NOMO-1 treated with DMSO at 0.1 percent for 48 hours (cell line): ENCODE measurements around the gene SCUBE1.

ENCODE experiments used
- DNase-seq: peaks from one replicate; lab custom pipeline; 2025; ENCODE audit not compliant: unreplicated experiment; lab: John Stamatoyannopoulos, UW

Gene SCUBE1

GRCh38 chr22:43263645-43264514 lies 79.3 kb downstream of the SCUBE1 start:
- peak; percentile 91 for DNase-seq

DNA sequence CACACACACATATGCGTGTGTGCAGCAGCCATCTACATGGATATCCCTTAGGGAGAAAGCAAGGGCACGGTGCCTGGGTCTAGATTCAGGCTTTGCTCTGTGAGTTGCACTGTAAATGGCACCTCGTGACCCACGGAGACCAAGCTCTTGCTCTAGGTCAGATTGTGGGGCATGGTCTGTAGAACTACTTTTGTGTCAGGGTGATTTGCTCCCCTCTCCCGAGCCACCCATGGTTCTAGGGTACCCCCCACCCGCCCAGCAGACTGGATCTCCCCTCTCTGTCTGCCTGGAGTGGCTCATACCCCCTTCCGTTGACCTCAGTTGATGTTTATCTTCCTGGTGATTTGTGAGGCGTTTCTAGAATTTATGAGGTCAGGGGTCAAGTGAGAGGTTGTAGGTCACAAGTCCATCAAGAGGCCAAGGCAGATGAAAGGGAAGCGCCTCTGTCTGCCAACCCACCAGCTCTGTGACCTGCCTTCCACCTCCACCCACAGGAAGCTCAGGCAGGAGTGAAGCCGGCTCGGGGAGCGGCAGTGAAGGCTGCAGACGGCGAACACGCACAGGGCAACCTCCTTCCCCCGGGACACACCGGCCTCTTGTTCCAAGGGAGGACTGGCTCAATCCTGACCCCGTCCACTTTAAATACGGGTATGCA lies 80.1 kb downstream of the SCUBE1 start:
- peak; percentile 63 for DNase-seq

- DNase-seq = no peak
These were observed 82.6 kb downstream of the SCUBE1 start for GRCh38 chr22:43260331-43261231.

GRCh38 chr22:43257961-43258360 lies 85.2 kb downstream of the SCUBE1 start:
- DNase-seq = no peak

GRCh38 chr22:43257549-43257948 lies 85.6 kb downstream of the SCUBE1 start:
- no peak for DNase-seq

- DNase-seq = no peak
These were observed 86.1 kb downstream of the SCUBE1 start for GRCh38 chr22:43256976-43257545.

DNA sequence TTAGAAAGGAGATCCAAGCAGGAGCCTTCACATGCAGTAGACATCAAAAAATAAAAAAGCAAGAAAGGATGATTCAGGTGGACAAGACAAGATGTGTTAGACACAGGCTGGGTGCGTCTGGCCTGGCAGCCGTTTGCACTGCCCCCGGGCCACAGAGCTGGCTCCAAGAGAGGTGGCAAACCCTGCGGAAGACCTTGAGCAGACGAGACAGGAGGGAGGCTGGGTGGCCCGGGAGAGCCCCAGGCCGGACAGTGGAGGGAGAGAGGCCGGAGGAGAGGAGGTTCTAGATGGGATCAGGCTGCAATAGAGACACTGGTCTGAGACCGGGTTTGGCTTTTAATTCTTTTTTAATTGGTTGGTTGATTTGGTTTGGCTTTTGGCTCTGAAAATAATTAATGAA lies 86.6 kb downstream of the SCUBE1 start:
- no peak for DNase-seq

DNA sequence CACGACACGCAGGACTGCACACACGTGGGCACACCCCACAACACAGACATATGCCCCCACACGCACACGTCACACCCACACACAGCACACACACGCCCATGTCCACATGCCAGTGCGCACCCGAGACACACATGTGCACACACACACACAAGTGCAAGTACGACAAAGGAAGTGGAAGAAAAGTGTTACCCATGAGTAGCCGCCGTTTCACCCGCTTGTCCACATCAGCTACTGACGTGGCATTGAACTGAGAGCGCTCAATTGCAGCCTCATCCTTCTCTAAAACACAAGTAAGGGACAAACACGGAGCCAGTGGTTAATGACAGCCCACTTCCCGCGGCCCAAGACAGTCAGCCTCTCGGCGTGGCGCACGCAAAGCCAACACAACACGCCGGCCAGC lies 87.9 kb downstream of the SCUBE1 start:
- no peak for DNase-seq

DNA sequence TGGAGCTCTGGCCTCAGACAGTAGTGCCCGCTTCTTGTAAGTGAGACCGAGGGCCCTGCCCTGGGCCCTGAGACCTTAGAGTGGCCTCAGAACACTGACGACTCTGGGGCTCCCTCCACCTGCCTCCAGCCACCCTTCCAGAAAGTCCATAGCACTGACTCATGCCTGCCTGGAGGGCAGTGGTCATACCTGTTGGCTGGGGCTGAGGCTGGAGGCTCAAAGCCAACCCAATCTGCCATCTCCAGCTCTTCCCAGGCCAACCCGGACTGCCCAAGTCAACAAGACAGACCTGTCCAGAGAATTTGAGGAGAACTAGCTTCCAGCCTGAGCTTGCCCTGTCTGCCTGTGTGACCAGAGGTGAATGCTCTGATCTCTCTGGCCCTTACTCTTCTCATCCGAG lies 89.3 kb downstream of the SCUBE1 start:
- DNase-seq = no peak

DNA sequence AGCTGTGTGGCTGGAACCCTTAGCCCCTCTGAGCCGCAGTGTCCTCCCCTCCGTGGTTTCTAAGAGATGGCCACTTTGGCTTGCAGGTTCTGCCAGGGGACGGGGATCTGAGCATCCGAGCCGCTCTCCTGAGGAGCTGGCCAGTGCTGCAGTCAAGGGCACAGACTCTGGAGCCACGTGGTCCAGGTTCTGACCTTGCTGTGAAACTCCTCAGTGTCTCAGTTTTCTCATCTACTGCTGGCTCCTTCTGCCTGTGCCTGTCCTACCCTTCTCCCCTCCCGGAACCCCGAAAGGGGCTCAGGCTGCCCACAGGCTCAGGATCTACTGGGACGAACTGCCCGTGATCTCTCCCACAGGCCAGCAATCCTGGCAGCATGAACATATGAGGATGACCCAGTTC lies 90.9 kb downstream of the SCUBE1 start:
- no peak for DNase-seq

GRCh38 chr22:43249789-43250471 lies 93.2 kb downstream of the SCUBE1 start:
- no peak for DNase-seq

DNA sequence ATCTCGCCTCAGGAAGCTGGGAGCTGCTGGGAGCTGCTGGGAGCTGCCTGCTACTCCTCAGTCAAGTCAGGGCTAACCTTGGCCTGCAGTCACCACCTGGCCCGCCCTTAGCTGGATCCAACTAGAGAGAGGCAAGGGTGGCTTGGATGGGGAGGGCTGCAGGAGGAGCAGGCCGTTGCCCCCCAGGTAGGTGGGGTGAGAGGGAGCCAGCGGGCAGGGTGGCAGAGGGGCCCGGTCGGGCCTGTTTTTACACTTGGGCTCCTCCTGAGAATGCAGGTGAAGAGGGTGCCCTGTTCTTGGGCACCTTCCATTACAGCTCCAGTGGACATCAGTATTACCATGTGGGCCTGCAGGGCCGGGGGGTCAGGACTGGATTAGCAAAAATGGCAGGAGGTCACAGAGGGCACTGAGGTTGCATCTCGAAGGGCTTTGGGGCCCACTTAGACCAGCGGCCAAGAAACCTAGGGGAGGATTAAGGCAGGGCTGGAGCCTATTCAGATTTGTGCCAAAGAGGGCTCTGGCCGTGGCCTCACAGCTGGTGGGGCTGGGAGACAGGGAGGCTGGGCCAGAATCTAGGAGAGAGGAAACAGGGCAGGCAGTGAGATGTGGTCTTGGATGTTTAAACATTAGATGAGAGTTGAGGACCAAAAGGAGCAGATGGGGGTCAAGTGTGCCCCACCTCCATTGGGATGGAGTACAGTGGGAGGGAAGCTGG lies 95.5 kb downstream of the SCUBE1 start:
- DNase-seq = no peak

- no peak for DNase-seq
These were observed 97.0 kb downstream of the SCUBE1 start for GRCh38 chr22:43246188-43246587.

DNA sequence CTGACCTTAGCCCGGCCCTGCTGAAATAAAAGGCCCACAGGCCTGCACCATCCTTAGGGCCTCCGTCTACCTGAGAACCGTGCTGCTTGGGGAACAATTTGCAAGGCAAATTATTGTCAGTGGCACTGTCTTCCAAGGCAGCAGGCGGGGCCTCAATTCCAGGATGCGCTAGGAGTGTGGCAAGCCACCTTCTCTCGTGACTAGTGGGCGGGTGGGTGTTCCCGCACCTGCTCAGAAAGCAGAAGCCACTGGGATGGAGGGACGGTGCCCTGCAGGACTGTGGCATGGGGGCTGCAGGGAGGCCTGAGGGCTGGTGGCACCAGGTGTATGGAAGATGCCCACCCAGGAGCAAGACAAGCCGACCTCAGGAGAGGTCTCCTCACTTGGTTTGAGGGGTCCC lies 97.5 kb downstream of the SCUBE1 start:
- no peak for DNase-seq

DNA sequence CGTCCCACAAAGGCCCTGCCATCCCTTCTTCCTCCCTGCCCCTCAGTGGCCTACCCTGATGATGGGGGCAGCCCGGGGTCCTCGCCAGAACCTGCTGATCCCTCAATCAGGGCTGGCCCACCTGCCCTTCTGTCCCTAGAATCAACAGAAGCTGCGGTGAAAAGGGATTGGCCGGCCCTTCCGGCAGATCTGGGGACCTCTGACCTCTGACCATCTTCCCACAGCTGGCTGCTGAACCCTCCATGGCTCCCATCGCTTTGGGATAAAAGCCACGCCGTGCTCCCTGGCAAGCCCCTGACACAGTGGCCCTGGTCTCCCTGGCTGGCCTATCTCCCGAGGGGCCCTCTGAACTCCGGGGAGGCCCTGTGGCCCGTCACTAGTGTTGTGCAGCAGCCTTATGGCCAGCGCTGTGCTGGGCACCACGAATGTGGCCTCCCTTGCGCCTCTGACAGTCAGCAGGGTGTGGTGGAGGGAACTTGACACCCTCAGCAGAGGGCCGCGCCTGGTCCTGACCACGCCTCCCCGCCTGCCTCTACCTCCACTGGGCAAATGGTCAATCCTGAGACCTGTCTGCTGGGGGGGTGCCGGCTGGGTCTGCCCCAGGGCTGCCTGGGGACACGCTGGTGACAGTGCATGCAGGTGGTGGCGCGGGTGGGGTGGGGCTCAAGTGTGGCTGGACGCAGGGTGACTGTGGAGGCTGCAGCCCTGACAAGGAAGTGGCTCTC lies 98.2 kb downstream of the SCUBE1 start:
- no peak for DNase-seq

DNA sequence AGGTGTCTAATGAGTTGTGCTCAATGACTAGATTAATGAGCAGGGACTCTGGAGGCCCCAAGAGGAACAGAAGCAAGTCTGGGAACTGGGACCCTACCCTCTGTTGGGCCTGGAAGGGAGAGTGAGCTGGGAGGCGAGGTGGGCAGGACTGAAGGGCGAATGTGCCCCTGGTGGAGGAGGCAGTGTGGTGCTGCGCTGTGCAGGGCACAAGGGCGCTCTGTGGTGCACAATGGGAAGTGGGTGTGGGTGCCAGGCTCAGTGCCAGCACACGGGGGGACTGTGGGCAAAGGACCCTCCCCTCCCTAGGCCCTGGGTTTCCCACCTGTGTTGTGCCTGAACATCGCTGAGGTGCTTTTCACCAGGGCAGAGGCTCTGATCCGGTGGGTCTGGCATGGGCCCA lies 98.8 kb downstream of the SCUBE1 start:
- DNase-seq = no peak

- no peak for DNase-seq
These were observed 99.8 kb downstream of the SCUBE1 start for GRCh38 chr22:43243324-43243723.

- no peak for DNase-seq
These were observed 100.5 kb downstream of the SCUBE1 start for GRCh38 chr22:43242627-43243026.

GRCh38 chr22:43241699-43242386 lies 101.3 kb downstream of the SCUBE1 start:
- no peak for DNase-seq
